H9 (cell line): ENCODE measurements around the gene DUSP18. TPM values are rescaled to one million over a fixed set of nuclear protein-coding genes. Genes with fewer than 3 reads are reported as not detected.

Source experiments
- DNase-seq: peaks from one replicate; pipeline ENCODE4 v3.0.0-alpha.2; 2017
- H2AFZ ChIP-seq: one replicate; pipeline ENCODE4 v1.6.1; 2013; ENCODE audit warnings: mild to moderate bottlenecking, low read length, control low read depth, moderate library complexity
- H2AK5ac ChIP-seq: 2 replicates; pipeline ENCODE4 v1.6.1; 2013; ENCODE audit warnings: low read length, control low read depth, mixed read lengths; ENCODE audit not compliant: insufficient read length
- H2BK120ac ChIP-seq: one replicate; pipeline ENCODE4 v1.6.1; 2013; ENCODE audit warnings: low read depth, mild to moderate bottlenecking, low read length, control low read depth, inconsistent platforms; ENCODE audit not compliant: poor library complexity, severe bottlenecking
- H2BK12ac ChIP-seq: 2 replicates; pipeline ENCODE4 v1.6.1; 2013; ENCODE audit warnings: low read length, control low read depth, mixed read lengths, low read depth; ENCODE audit not compliant: insufficient read length
- H2BK15ac ChIP-seq: 2 replicates; pipeline ENCODE4 v1.6.1; 2013; ENCODE audit warnings: low read depth, low read length, control low read depth
- H2BK20ac ChIP-seq: one replicate; pipeline ENCODE4 v1.6.1; 2013; ENCODE audit warnings: low read depth, mild to moderate bottlenecking, low read length, control low read depth, inconsistent platforms; ENCODE audit not compliant: poor library complexity, severe bottlenecking
- H2BK5ac ChIP-seq: 2 replicates; pipeline ENCODE4 v1.6.1; 2013; ENCODE audit warnings: low read length, control low read depth, mixed read lengths; ENCODE audit not compliant: insufficient read length
- H3K14ac ChIP-seq: 2 replicates; pipeline ENCODE4 v1.6.1; 2013; ENCODE audit warnings: low read length, control low read depth; ENCODE audit not compliant: insufficient read depth
- H3K18ac ChIP-seq: 2 replicates; pipeline ENCODE4 v1.6.1; 2013; ENCODE audit warnings: low read depth, mild to moderate bottlenecking, mixed read lengths, low read length, control low read depth; ENCODE audit not compliant: insufficient read length
- H3K23ac ChIP-seq: 2 replicates; pipeline ENCODE4 v1.6.1; 2013; ENCODE audit warnings: low read length, control low read depth, mixed read lengths, low read depth; ENCODE audit not compliant: insufficient read length
- H3K23me2 ChIP-seq: 2 replicates; pipeline ENCODE4 v1.6.1; 2013; ENCODE audit warnings: low read depth, mild to moderate bottlenecking, mixed read lengths, low read length, control low read depth; ENCODE audit not compliant: insufficient read length, poor library complexity, severe bottlenecking
- H3K27ac ChIP-seq: 2 replicates; pipeline ENCODE4 v1.5.1; 2013; ENCODE audit warnings: low read length, control low read depth, mixed read lengths, low read depth; ENCODE audit not compliant: insufficient read length
- H3K27me3 ChIP-seq: 2 replicates; pipeline ENCODE4 v1.6.1; 2013; ENCODE audit warnings: low read length, control low read depth, inconsistent platforms; ENCODE audit not compliant: insufficient read depth
- H3K4ac ChIP-seq: 2 replicates; pipeline ENCODE4 v1.6.1; 2013; ENCODE audit warnings: low read depth, mild to moderate bottlenecking, control low read depth, inconsistent platforms, low read length, moderate library complexity
- H3K4me1 ChIP-seq: 2 replicates; pipeline ENCODE4 v1.6.1; 2013; ENCODE audit warnings: low read length, control low read depth, inconsistent platforms; ENCODE audit not compliant: insufficient read depth
- H3K4me2 ChIP-seq: 2 replicates; pipeline ENCODE4 v1.6.1; 2013; ENCODE audit warnings: low read length, control low read depth, mixed read lengths; ENCODE audit not compliant: insufficient read length, insufficient read depth
- H3K56ac ChIP-seq: 2 replicates; pipeline ENCODE4 v1.6.1; 2013; ENCODE audit warnings: low read depth, mild to moderate bottlenecking, mixed read lengths, low read length, control low read depth; ENCODE audit not compliant: insufficient read length
- H3K79me1 ChIP-seq: 2 replicates; pipeline ENCODE4 v1.6.1; 2013; ENCODE audit warnings: low read depth, mild to moderate bottlenecking, moderate library complexity, low read length, control low read depth, inconsistent platforms; ENCODE audit not compliant: insufficient read depth, poor library complexity, severe bottlenecking
- H3K79me2 ChIP-seq: 2 replicates; pipeline ENCODE4 v1.6.1; 2013; ENCODE audit warnings: low read length, control low read depth, inconsistent platforms; ENCODE audit not compliant: insufficient read depth
- H3K9ac ChIP-seq: 2 replicates; pipeline ENCODE4 v1.6.1; 2013; ENCODE audit warnings: low read length, control low read depth, mixed read lengths; ENCODE audit not compliant: insufficient read length; ENCODE audit errors: extremely low read depth
- H3K9me3 ChIP-seq: one replicate; pipeline ENCODE4 v1.6.1; 2013; ENCODE audit warnings: low read depth, low read length, inconsistent platforms; ENCODE audit not compliant: control insufficient read depth
- H3T11ph ChIP-seq: one replicate; pipeline ENCODE4 v1.6.1; 2013; ENCODE audit warnings: mild to moderate bottlenecking, low read length, control low read depth, inconsistent platforms
- H4K20me1 ChIP-seq: one replicate; pipeline ENCODE4 v1.6.1; 2013; ENCODE audit not compliant: control insufficient read depth, insufficient read length, insufficient read depth
- H4K5ac ChIP-seq: 2 replicates; pipeline ENCODE4 v1.6.1; 2013; ENCODE audit warnings: low read depth, mild to moderate bottlenecking, mixed read lengths, low read length, control low read depth; ENCODE audit not compliant: insufficient read length
- H4K8ac ChIP-seq: replicated peaks from 2 replicates; pipeline ENCODE4 v1.6.1; 2013; ENCODE audit warnings: low read length, control low read depth, mixed read lengths, low read depth; ENCODE audit not compliant: insufficient read length
- H4K91ac ChIP-seq: 2 replicates; pipeline ENCODE4 v1.6.1; 2013; ENCODE audit warnings: low read depth, mild to moderate bottlenecking, moderate library complexity, mixed read lengths, low read length, control low read depth; ENCODE audit not compliant: insufficient read length
- H3K27ac Mint-ChIP-seq, 3 experiments: 2 replicates in 2 of 3; 3 replicates in 1 of 3; pipeline ENCODE4 v1.8.0; 2020 to 2021; ENCODE audit warnings: mixed read lengths in 3 of 3, mild to moderate bottlenecking in 1 of 3, moderate library complexity in 1 of 3
- H3K27me3 Mint-ChIP-seq: 2 replicates; pipeline ENCODE4 v1.8.0; 2021; ENCODE audit warnings: low read depth, mild to moderate bottlenecking, moderate library complexity, mixed read lengths
- H3K36me3 Mint-ChIP-seq, 3 experiments: 2 replicates in 2 of 3; 3 replicates in 1 of 3; pipeline ENCODE4 v1.8.0; 2020 to 2021; ENCODE audit warnings: low read depth in 3 of 3, mixed read lengths in 3 of 3; ENCODE audit not compliant: insufficient read depth in 1 of 3
- H3K4me1 Mint-ChIP-seq, 2 experiments: 2 replicates each; pipeline ENCODE4 v1.8.0; 2020; ENCODE audit warnings: mixed read lengths in 2 of 2
- H3K4me3 Mint-ChIP-seq, 2 experiments: 2 replicates in 1 of 2; 3 replicates in 1 of 2; pipeline ENCODE4 v1.8.0; 2020 to 2021; ENCODE audit warnings: mild to moderate bottlenecking in 2 of 2, mixed read lengths in 2 of 2, moderate library complexity in 1 of 2
- H3K9me3 Mint-ChIP-seq, 2 experiments: 2 replicates in 1 of 2; 3 replicates in 1 of 2; pipeline ENCODE4 v1.8.0; 2020; ENCODE audit warnings: mild to moderate bottlenecking in 2 of 2, mixed read lengths in 2 of 2, moderate library complexity in 1 of 2
- WGBS: extraction: QIAGEN DNeasy Blood & Tissue Kit; methylation state at CpG from one replicate; pipeline ENCODE4 v1.1.7; 2013; ENCODE audit warnings: missing lambda C conversion rate, low lambda C conversion rate, mixed read lengths; ENCODE audit not compliant: insufficient read length; ENCODE audit errors: extremely low coverage; 5-methylcytosine and 5-hydroxymethylcytosine counted together
- total RNA-seq: library from RNA; stranded (reverse); gene quantifications from 2 replicates; pipeline ENCODE4 v1.2.1, GENCODE V29; 2021
- TF ChIP-seq, protein P1 (sequence below): fragments of 200-600 bp; sonication (generic); conservative IDR thresholded peaks from 3 replicates; pipeline ENCODE4 v1.8.0; 2021; ENCODE audit warnings: antibody characterized with exemption, mild to moderate bottlenecking

DUSP18 gene
- total RNA-seq, 1 experiment from 2014 or later: 2.6 TPM

GRCh38 chr22:30697975-30698374, 30.3 kb upstream of the DUSP18 start:
- H4K5ac ChIP-seq: no peak overlapping the region
- no peak overlapping the region for H2AFZ ChIP-seq
- no peak for DNase-seq
- H3K18ac ChIP-seq: no peak overlapping the region
- no peaks in the 10 kb centered on the region for H3K9me3 ChIP-seq
- no peak overlapping the region for H3K4me2 ChIP-seq
- no peaks in the 10 kb centered on the region; the same call in 1 of the 2 replicates for H3K4me1 ChIP-seq
- Mint-ChIP-seq H3K4me3 (no peak overlapping the region; a peak in 1 of 5 replicates), H3K27ac (no peak overlapping the region), H3K9me3 (no peaks in the 10 kb centered on the region), H3K36me3 (no peaks in the 10 kb centered on the region; a peak in 1 of 7 replicates), H3K27me3 (peaks cover 30% of the 10 kb centered on the region), H3K4me1 (peaks cover 14% of the 10 kb centered on the region in 2 experiments)
- H3K27me3 ChIP-seq: peaks cover 9% of the 10 kb centered on the region; the same call in 1 of the 2 replicates
- H2BK120ac ChIP-seq: no peak overlapping the region
- H2AK5ac ChIP-seq: no peak overlapping the region
- no peak overlapping the region for H3K4ac ChIP-seq
- WGBS: no CpG with 5 or more reads among the region's 7 CpGs
- no peak overlapping the region for H3K23ac ChIP-seq
- TF ChIP-seq, protein P1, sequence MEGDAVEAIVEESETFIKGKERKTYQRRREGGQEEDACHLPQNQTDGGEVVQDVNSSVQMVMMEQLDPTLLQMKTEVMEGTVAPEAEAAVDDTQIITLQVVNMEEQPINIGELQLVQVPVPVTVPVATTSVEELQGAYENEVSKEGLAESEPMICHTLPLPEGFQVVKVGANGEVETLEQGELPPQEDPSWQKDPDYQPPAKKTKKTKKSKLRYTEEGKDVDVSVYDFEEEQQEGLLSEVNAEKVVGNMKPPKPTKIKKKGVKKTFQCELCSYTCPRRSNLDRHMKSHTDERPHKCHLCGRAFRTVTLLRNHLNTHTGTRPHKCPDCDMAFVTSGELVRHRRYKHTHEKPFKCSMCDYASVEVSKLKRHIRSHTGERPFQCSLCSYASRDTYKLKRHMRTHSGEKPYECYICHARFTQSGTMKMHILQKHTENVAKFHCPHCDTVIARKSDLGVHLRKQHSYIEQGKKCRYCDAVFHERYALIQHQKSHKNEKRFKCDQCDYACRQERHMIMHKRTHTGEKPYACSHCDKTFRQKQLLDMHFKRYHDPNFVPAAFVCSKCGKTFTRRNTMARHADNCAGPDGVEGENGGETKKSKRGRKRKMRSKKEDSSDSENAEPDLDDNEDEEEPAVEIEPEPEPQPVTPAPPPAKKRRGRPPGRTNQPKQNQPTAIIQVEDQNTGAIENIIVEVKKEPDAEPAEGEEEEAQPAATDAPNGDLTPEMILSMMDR: no peak
- H3K14ac ChIP-seq: no peak overlapping the region
- no peak overlapping the region for H3K27ac ChIP-seq
- no peak overlapping the region for H4K91ac ChIP-seq
- no peak overlapping the region for H2BK20ac ChIP-seq
- no peak overlapping the region for H3T11ph ChIP-seq
- H4K20me1 ChIP-seq: no peaks in the 10 kb centered on the region
- no peak overlapping the region for H3K9ac ChIP-seq
- no peak overlapping the region for H4K8ac ChIP-seq
- no peak overlapping the region for H3K56ac ChIP-seq
- peaks cover 6% of the 10 kb centered on the region for H3K23me2 ChIP-seq
- H3K79me1 ChIP-seq: no peaks in the 10 kb centered on the region
- H3K79me2 ChIP-seq: no peaks in the 10 kb centered on the region
- no peak overlapping the region for H2BK5ac ChIP-seq
- H2BK12ac ChIP-seq: no peak overlapping the region
- H2BK15ac ChIP-seq: no peak overlapping the region
